ENCODE results near the gene DUOXA1. TPM values are rescaled to one million over a fixed set of nuclear protein-coding genes. Genes with fewer than 3 reads are reported as not detected.

Gene DUOXA1
- polyA plus RNA-seq, 1 of the 3 experiments (the other 2 are of a cell fraction), result 0.02 TPM

DNA sequence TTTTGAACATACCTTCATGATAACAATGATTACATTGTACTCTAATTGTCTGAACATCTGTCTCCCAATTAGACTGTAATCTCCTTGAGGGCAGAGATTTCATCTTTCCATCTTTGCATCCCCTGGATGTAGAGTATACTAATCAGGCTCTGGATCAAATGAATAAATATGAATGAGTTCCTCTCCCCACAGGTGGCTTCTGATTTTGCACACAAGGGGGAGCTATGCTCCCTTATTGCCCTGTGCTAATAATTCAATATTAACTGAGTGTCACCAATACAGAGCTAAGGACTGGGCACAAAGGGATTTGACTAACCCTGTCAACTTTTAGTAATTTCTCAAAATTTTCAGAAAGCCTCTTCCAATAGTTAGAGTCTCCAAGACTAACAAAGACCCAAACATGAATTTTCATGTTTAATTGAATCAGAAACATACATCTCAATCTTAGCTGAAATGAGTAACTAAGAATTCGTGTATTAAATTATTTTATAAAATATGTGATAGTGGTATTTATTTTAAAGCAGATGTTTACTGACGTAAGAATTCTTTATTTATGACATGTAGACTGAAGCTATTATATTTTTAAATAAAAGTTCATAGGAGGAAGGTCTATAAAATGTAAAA lies 3.0 kb downstream of the DUOXA1 start:
- Histone ChIP-seq H3K79me2 (ENCODE audit: insufficient read depth) (no peaks in the 10 kb centered on the region), H4K20me1 (ENCODE audit: insufficient read depth) (no peaks in the 10 kb centered on the region), H3K4me3 (ENCODE audit: low read depth in 2 of 2, low read length in 1 of 2) (peak overlapping the region in 1 of 2 experiments; percentile 9; a peak in 1 of 4 replicates), H3K4me2 (no peak overlapping the region), H2AFZ (ENCODE audit: low read depth) (no peak overlapping the region), H3K9me3 (no peaks in the 10 kb centered on the region), H3K27ac (ENCODE audit: low read depth in 2 of 2, low read length in 1 of 2) (no peak overlapping the region), H3F3A (replicated peaks; ENCODE audit: insufficient read depth) (no peaks in the 10 kb centered on the region), H3K27me3 (ENCODE audit: insufficient read depth) (peaks cover 10% of the 10 kb centered on the region; the same call in 1 of the 2 replicates), H3K36me3 (replicated peaks in 1 of 2; ENCODE audit: control insufficient read depth in 1 of 2, insufficient read depth in 2 of 2, low read length in 1 of 2) (no peaks in the 10 kb centered on the region), H3K9me2 (no peaks in the 10 kb centered on the region), H3K4me1 (ENCODE audit: control insufficient read depth in 1 of 2, insufficient read depth in 2 of 2, low read depth in 1 of 2, low read length in 1 of 2) (peaks cover 0 to 3% of the 10 kb centered on the region in 2 experiments; a peak in 2 of 4 replicates), H3K9ac (no peak overlapping the region)
- WGBS (ENCODE audit: low lambda C conversion rate), result 41% methylated on average over 2 of the region's 2 CpGs
- ChIA-PET POLR2A (no interaction called here), CTCF (interaction anchor here (1.1 to 1.4 kb wide), 3 partner anchors 9 to 79 kb away, joined by 3 to 11 read pairs (median 8); no protein-coding TSS in a partner anchor)
- TF ChIP-seq SMC3 (IDR thresholded peaks at IDR 0.05; ENCODE audit: low read depth, low read length) (peak; percentile 30), ELF1 (IDR thresholded peaks at IDR 0.05) (no peak), RAD21 (IDR thresholded peaks at IDR 0.05; ENCODE audit: low read length) (peak; percentile 50)
- TF ChIP-seq, protein P1, sequence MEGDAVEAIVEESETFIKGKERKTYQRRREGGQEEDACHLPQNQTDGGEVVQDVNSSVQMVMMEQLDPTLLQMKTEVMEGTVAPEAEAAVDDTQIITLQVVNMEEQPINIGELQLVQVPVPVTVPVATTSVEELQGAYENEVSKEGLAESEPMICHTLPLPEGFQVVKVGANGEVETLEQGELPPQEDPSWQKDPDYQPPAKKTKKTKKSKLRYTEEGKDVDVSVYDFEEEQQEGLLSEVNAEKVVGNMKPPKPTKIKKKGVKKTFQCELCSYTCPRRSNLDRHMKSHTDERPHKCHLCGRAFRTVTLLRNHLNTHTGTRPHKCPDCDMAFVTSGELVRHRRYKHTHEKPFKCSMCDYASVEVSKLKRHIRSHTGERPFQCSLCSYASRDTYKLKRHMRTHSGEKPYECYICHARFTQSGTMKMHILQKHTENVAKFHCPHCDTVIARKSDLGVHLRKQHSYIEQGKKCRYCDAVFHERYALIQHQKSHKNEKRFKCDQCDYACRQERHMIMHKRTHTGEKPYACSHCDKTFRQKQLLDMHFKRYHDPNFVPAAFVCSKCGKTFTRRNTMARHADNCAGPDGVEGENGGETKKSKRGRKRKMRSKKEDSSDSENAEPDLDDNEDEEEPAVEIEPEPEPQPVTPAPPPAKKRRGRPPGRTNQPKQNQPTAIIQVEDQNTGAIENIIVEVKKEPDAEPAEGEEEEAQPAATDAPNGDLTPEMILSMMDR (IDR thresholded peaks at IDR 0.05), result peak; percentile 60
- no peak for DNase-seq

DNA sequence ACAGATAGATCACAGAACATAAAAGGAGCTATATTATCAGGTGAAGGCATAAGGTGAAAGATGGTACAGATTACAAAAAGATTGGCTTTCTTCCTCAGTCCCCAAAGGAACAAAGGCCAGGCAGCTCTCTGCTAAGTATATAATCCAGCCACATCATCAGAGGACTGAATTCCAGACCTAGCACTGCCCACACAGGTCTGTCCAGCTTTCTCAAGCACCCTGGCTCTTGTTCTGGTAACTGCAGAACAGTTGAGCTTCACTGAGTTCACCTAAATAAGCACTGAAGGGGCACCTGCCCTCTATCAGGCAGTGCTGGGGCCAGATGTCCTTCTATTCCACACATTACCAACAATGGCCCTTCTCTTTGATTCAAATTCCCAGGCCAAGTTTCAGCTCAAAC lies 6.3 kb downstream of the DUOXA1 start:
- no peaks in the 10 kb centered on the region for H3K79me2 ChIP-seq (ENCODE audit: insufficient read depth)
- no peaks in the 10 kb centered on the region for H3K9me3 ChIP-seq
- H3K27ac ChIP-seq (ENCODE audit: low read depth in 2 of 2, low read length in 1 of 2), result no peak overlapping the region
- no peaks in the 10 kb centered on the region for H3K36me3 ChIP-seq (replicated peaks in 1 of 2; ENCODE audit: control insufficient read depth in 1 of 2, insufficient read depth in 2 of 2, low read length in 1 of 2)
- no peak overlapping the region for H3K9ac ChIP-seq
- no peak overlapping the region for H3K4me2 ChIP-seq
- CTCF ChIA-PET, result interaction anchor here (0.9 to 1.2 kb wide), 2 partner anchors 9 to 78 kb away, joined by 3 read pairs; partner anchors contain the start of gene DUOXA2
- TF ChIP-seq TAF1 (IDR thresholded peaks at IDR 0.05; ENCODE audit: borderline replicate concordance, low read depth, low read length) (no peak), YY1 (IDR thresholded peaks at IDR 0.05; ENCODE audit: low read depth) (no peak), CHD2 (IDR thresholded peaks at IDR 0.05; ENCODE audit: low read length, partially characterized antibody) (no peak), MXI1 (IDR thresholded peaks at IDR 0.05; ENCODE audit: low read depth, low read length) (no peak), NFIC (IDR thresholded peaks at IDR 0.05; ENCODE audit: borderline replicate concordance) (no peak), RFX5 (IDR thresholded peaks at IDR 0.05; ENCODE audit: low read length) (no peak), JUND (IDR thresholded peaks at IDR 0.05) (no peak), GABPA (IDR thresholded peaks at IDR 0.05; ENCODE audit: low read depth) (no peak), FOXJ3 (CRISPR knock-in tag; IDR thresholded peaks at IDR 0.05) (no peak), RXRA (IDR thresholded peaks at IDR 0.05; ENCODE audit: borderline replicate concordance, low read depth) (no peak), SIN3A (IDR thresholded peaks at IDR 0.05; ENCODE audit: borderline replicate concordance, low read depth, low read length) (no peak)
- TF ChIP-seq, protein P2, sequence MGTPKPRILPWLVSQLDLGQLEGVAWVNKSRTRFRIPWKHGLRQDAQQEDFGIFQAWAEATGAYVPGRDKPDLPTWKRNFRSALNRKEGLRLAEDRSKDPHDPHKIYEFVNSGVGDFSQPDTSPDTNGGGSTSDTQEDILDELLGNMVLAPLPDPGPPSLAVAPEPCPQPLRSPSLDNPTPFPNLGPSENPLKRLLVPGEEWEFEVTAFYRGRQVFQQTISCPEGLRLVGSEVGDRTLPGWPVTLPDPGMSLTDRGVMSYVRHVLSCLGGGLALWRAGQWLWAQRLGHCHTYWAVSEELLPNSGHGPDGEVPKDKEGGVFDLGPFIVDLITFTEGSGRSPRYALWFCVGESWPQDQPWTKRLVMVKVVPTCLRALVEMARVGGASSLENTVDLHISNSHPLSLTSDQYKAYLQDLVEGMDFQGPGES (IDR thresholded peaks at IDR 0.05; ENCODE audit: low read depth, low read length), result no peak
- TF ChIP-seq, protein P3, sequence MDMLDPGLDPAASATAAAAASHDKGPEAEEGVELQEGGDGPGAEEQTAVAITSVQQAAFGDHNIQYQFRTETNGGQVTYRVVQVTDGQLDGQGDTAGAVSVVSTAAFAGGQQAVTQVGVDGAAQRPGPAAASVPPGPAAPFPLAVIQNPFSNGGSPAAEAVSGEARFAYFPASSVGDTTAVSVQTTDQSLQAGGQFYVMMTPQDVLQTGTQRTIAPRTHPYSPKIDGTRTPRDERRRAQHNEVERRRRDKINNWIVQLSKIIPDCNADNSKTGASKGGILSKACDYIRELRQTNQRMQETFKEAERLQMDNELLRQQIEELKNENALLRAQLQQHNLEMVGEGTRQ (IDR thresholded peaks at IDR 0.05; ENCODE audit: borderline replicate concordance, low read depth, low read length), result no peak
- no peak overlapping the region for H3K4me3 ChIP-seq (ENCODE audit: low read depth in 2 of 2, low read length in 1 of 2)
- no peak for DNase-seq
- no peak overlapping the region for H2AFZ ChIP-seq (ENCODE audit: low read depth)
- peaks cover 10% of the 10 kb centered on the region; the same call in 1 of the 2 replicates for H3K27me3 ChIP-seq (ENCODE audit: insufficient read depth)
- no peaks in the 10 kb centered on the region for H3K9me2 ChIP-seq
- POLR2A ChIA-PET, result no interaction called here
- H3F3A ChIP-seq (replicated peaks; ENCODE audit: insufficient read depth), result no peaks in the 10 kb centered on the region
- H3K4me1 ChIP-seq (ENCODE audit: control insufficient read depth in 1 of 2, insufficient read depth in 2 of 2, low read depth in 1 of 2, low read length in 1 of 2), result peaks cover 6% of the 10 kb centered on the region in 2 experiments; a peak in 3 of 4 replicates
- no peaks in the 10 kb centered on the region for H4K20me1 ChIP-seq (ENCODE audit: insufficient read depth)
